Measurements from ENCODE around the gene LRG1.

LRG1 gene

GRCh38 chr19:4487572-4487971 lies 52.3 kb downstream of the LRG1 start:
- H3K4me2 ChIP-seq = no peak overlapping the region
- H3K79me2 ChIP-seq (ENCODE audit: insufficient read depth, low read depth) = no peaks in the 10 kb centered on the region
- no peaks in the 10 kb centered on the region for H3K27me3 ChIP-seq (ENCODE audit: insufficient read depth, low read depth)
- TF ChIP-seq CTCF (conservative IDR thresholded peaks at IDR 0.05; ENCODE audit: low read depth, low read length) = no peak
- H3K36me3 ChIP-seq (ENCODE audit: insufficient read depth) = no peaks in the 10 kb centered on the region
- no peak overlapping the region for H3K27ac ChIP-seq
- no peak overlapping the region for H3K9ac ChIP-seq
- no peaks in the 10 kb centered on the region for H3K4me1 ChIP-seq (ENCODE audit: low read depth, poor library complexity, severe bottlenecking)
- no peak overlapping the region for H2AFZ ChIP-seq (ENCODE audit: low read depth)
- no peaks in the 10 kb centered on the region for H4K20me1 ChIP-seq (ENCODE audit: insufficient read depth)
- no peak overlapping the region for H3K4me3 ChIP-seq (IDR thresholded peaks at IDR 0.05; ENCODE audit: insufficient read depth, low read depth, low read length)

Measured in KMS-11 (cell line).